NT2/D1 (cell line): Measurements from ENCODE around the gene MUCL3.

Experiments
- YY1 ChIP-seq: IDR thresholded peaks from 2 replicates; pipeline ENCODE4 v1.6.1; 2011; ENCODE audit not compliant: insufficient read length, insufficient read depth
- ZNF274 ChIP-seq: IDR thresholded peaks from 2 replicates; pipeline ENCODE4 v1.6.1; 2011; ENCODE audit warnings: mild to moderate bottlenecking, low read depth, low read length

DNA sequence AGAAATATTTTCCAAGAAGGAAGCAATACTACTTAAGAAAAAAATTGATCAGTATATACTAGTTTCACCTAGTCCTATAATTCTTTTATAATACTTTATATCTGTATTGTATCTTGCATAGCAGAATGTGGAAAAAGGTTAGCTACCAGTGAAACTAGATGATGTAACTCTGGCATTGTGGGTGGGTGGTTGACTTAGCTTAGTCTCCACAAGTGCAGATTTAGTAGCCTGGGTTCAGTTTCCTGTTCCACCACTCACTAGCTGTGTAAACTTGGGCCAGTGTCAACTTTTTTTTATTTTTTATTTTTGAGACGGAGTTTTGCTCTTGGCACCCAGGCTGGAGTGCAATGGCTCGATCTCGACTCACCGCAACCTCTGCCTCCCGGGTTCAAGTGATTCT, 44.7 kb downstream of the MUCL3 start:
- TF ChIP-seq YY1: no peak
- TF ChIP-seq ZNF274: no peak
